SH-SY5Y (cell line): Measurements from ENCODE around the gene SV2B.

Experiments used
- GATA2 ChIP-seq: IDR thresholded peaks from 2 replicates; pipeline ENCODE4 v1.6.1; 2011; ENCODE audit warnings: mild to moderate bottlenecking, low read depth, low read length
- GATA3 ChIP-seq: IDR thresholded peaks from 2 replicates; pipeline ENCODE4 v1.6.1; 2011; ENCODE audit warnings: low read depth, mild to moderate bottlenecking, low read length, moderate library complexity

GRCh38 chr15:91113030-91113429 lies 13.0 kb downstream of the SV2B start:
- TF ChIP-seq GATA2, result no peak
- no peak for TF ChIP-seq GATA3
